GM21619 (cell line): Measurements from ENCODE around the gene SLAMF9.
A peak's percentile ranks its signal among the peaks of the same experiment; 100 is the strongest.

Experiments used
- ATAC-seq: cut with Tn5 transposase; IDR thresholded peaks from one replicate; pipeline ENCODE4 v1.9.1; 2021; ENCODE audit not compliant: unreplicated experiment

SLAMF9 gene

GRCh38 chr1:159935305-159935704 is 18.7 kb downstream of the SLAMF9 start:
- no peak for ATAC-seq

- ATAC-seq, result no peak
Measured at GRCh38 chr1:159934136-159935039, 19.6 kb downstream of the SLAMF9 start.

GRCh38 chr1:159933347-159933746 is 20.7 kb downstream of the SLAMF9 start:
- no peak for ATAC-seq

GRCh38 chr1:159932296-159933285 is 21.4 kb downstream of the SLAMF9 start:
- no peak for ATAC-seq

GRCh38 chr1:159931795-159932173 is 22.3 kb downstream of the SLAMF9 start:
- ATAC-seq, result no peak

- ATAC-seq, result no peak
Measured at GRCh38 chr1:159931101-159931794, 22.8 kb downstream of the SLAMF9 start.

GRCh38 chr1:159930634-159931033 is 23.4 kb downstream of the SLAMF9 start:
- ATAC-seq, result no peak

- ATAC-seq, result no peak
Measured at GRCh38 chr1:159930216-159930615, 23.8 kb downstream of the SLAMF9 start.

GRCh38 chr1:159929155-159930051 is 24.6 kb downstream of the SLAMF9 start:
- no peak for ATAC-seq

- no peak for ATAC-seq
Measured at GRCh38 chr1:159928491-159929050, 25.5 kb downstream of the SLAMF9 start.

GRCh38 chr1:159927849-159928431 is 26.1 kb downstream of the SLAMF9 start:
- ATAC-seq, result no peak

- no peak for ATAC-seq
Measured at GRCh38 chr1:159927211-159927848, 26.7 kb downstream of the SLAMF9 start.

GRCh38 chr1:159925719-159926078 is 28.3 kb downstream of the SLAMF9 start:
- ATAC-seq, result peak; percentile 4

- peak; percentile 59 for ATAC-seq
Measured at GRCh38 chr1:159924791-159925718, 29.0 kb downstream of the SLAMF9 start, which contains the start of gene TAGLN2. TSS of gene TAGLN2 (minus strand) at chr1:159925507. CDS start at chr1:159920509, 4,998 bp downstream.

- no peak for ATAC-seq
Measured at GRCh38 chr1:159924025-159924790, 29.8 kb downstream of the SLAMF9 start.

- peak; percentile 24 for ATAC-seq
Measured at GRCh38 chr1:159923203-159924024, 30.6 kb downstream of the SLAMF9 start.
